HG02759 (cell line): ENCODE data around the gene ZNF691.
A peak's percentile ranks its signal among the peaks of the same experiment; 100 is the strongest.
"Not testable (repeated sequence)": the region's sequence is repeated elsewhere in the genome, so short reads cannot be mapped to it uniquely, and the experiment has no call there.

Source experiments
- ATAC-seq: cut with Tn5 transposase; IDR thresholded peaks from one replicate; pipeline ENCODE4 v1.9.1; 2021; ENCODE audit warnings: mild to moderate bottlenecking, moderate library complexity; ENCODE audit not compliant: unreplicated experiment

The ZNF691 gene

GRCh38 chr1:42846257-42847110 lies at the start of gene ZNF691:
Gene ZNF691 (plus strand): TSS chr1:42846613. CDS start chr1:42849659, 3,046 bp downstream.
- peak; percentile 90 for ATAC-seq

GRCh38 chr1:42797414-42797813 lies 49.0 kb upstream of the ZNF691 start:
- no peak for ATAC-seq

GRCh38 chr1:42797979-42798378 lies 48.4 kb upstream of the ZNF691 start:
- no peak for ATAC-seq

GRCh38 chr1:42801832-42802473 lies 44.5 kb upstream of the ZNF691 start:
- ATAC-seq, result no peak

- no peak for ATAC-seq
These were observed 40.2 kb upstream of the ZNF691 start for GRCh38 chr1:42806171-42806570.

- ATAC-seq, result no peak
These were observed 39.8 kb upstream of the ZNF691 start for GRCh38 chr1:42806593-42806992.

GRCh38 chr1:42807056-42807668 lies 39.3 kb upstream of the ZNF691 start:
- ATAC-seq, result no peak

- not testable (repeated sequence) for ATAC-seq
These were observed 31.6 kb upstream of the ZNF691 start for GRCh38 chr1:42814815-42815214.

GRCh38 chr1:42815941-42816584 lies 30.4 kb upstream of the ZNF691 start:
- ATAC-seq, result no peak

GRCh38 chr1:42816585-42817439 lies 29.6 kb upstream of the ZNF691 start, which contains the start of the genes ERMAP and SVBP:
Gene ERMAP (plus strand): TSS chr1:42817122. CDS start chr1:42830449, 13,327 bp downstream.
Gene SVBP (minus strand): TSS chr1:42817397. CDS start chr1:42816544, 853 bp downstream.
- peak; percentile 87 for ATAC-seq

GRCh38 chr1:42817440-42817767 lies 29.0 kb upstream of the ZNF691 start:
- ATAC-seq, result no peak

GRCh38 chr1:42817976-42818375 lies 28.4 kb upstream of the ZNF691 start:
- no peak for ATAC-seq

- ATAC-seq, result no peak
These were observed 25.6 kb upstream of the ZNF691 start for GRCh38 chr1:42820813-42821212.

GRCh38 chr1:42821690-42822089 lies 24.7 kb upstream of the ZNF691 start:
- ATAC-seq, result no peak

- no peak for ATAC-seq
These were observed 23.5 kb upstream of the ZNF691 start for GRCh38 chr1:42822800-42823392.

- ATAC-seq, result no peak
These were observed 21.9 kb upstream of the ZNF691 start for GRCh38 chr1:42824481-42825035.

- no peak for ATAC-seq
These were observed 21.2 kb upstream of the ZNF691 start for GRCh38 chr1:42825036-42825851.

- ATAC-seq, result no peak
These were observed 15.8 kb upstream of the ZNF691 start for GRCh38 chr1:42830631-42831030.

- ATAC-seq, result no peak
These were observed 15.1 kb upstream of the ZNF691 start for GRCh38 chr1:42831273-42831672.
